Nucleus accumbens (tissue), 56 donors: ENCODE data around the gene ATF6B.

Experiments
- DNase-seq, 56 donors: peaks; one replicate each; lab custom pipeline; 2025; lab: John Stamatoyannopoulos, UW

Gene ATF6B

DNA sequence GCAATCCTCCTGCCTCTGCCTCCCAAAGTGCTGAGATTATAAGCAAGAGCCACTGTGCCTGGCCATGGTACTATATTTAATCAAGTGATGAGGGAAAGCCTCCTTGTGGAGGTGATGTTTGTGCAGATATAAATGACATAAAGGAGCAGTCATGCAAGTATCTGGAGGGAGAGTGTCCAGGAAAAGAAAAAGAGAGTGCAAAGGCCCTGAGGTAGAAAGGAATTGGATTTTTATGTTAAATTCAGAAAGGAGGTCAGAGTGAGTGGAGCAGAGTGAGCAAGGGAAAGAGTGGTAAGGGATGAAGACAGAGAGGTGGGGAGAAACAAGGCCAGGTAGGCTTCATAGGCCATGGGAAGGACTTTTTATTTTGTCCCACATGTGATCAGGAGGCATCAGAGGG, 9.4 kb upstream of the ATF6B start:
- no peak for DNase-seq

DNA sequence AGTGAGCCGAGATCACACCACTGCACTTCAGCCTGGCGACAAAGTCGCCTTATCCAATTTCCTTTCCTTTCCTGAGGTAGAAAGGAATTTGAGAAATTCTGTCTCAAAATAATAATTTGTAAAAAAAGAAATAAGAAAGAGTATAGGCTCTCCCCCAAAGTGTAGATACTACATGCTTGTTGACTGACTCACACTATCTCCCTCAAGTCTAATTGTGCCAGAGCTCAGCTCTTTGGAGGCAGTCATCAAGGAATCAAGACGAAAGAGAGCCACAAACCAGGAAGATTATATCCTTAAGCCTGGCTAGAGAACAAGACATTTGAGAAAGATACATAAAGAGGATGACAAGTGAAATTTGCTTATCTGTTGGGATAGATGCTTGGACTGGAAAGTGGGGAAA, 5.7 kb upstream of the ATF6B start:
- DNase-seq: no peak

DNA sequence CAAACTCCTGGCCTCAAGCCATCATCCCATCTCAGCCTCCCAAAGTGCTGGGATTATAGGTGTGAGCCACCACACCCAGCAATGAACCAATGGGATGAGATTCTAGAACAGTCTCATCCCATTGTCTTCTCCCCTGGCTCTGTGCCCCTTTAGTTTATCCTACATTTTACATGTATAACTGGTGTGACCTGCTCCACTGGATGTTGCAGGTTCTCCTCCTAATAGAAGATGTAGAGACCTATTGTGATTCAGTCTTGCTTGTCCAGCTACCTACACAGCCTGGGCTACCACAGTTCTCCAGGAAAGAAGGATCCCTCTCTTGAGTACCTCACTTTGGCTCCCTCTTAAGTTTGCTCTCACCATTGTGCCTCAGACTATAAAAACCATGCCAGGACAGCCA, 4.1 kb upstream of the ATF6B start:
- no peak for DNase-seq

DNA sequence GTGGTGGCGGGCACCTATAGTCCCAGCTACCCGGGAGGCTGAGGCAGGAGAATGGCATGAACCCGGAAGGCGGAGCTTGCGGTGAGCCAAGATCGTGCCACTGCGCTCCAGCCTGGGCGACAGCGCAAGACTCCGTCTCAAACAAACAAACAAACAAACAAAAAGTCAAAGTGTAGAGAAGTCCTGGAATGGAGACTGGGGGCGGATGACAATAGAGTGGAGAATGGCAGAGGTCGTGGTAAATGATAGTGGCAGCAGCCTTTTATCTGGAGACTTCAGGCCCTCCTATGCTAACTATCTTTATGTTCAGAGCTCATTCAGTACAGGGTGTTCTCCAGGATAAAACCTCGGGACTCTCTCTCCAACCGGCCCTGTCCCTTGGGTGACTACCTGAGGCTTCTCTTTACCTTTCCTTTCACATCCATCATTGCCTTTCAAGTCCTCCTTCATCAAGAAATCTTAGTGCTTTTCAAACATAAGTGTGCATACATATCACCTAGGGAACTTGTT, 3.4 kb upstream of the ATF6B start:
- no peak for DNase-seq

DNA sequence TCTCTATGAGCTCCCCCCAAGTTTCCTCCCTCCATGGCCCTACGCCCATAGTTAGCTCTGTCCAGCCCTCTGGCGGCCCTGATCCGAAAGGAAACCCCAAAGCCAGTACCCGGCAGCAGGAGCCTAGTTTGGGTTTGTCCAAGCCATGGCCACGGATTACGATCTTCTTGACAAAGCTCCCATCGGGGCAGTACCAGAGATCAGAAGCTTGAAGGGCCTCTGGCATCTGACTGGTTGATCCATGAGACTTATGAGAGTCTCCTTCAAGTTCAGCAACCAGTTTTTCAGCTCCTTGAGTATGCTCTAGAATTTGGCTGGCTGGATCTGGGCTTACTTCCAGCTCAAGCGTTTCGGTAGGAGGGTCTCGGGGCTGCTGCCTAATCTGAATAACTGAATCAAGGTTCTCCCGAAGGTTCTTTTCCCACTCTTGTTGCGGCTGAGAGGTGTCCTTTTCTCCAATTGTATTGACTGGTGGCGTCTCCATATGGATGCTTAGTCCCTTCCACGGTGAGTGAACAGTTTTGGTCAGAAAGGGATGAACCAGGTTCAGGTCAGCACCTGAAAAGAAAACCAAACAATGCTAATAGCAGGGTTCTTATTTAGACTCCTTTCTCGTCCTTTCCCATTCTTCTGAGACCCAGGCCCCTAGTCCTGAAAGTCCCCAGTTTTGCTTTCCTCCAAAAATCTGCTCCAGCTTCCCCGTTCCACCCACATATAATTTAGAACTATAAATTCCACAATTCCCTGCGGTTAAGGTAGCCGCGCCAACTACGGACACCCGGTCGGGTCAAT, 1.4 kb upstream of the ATF6B start:
- DNase-seq: peak in 2 of 56 donors; percentile 84 to 94

DNA sequence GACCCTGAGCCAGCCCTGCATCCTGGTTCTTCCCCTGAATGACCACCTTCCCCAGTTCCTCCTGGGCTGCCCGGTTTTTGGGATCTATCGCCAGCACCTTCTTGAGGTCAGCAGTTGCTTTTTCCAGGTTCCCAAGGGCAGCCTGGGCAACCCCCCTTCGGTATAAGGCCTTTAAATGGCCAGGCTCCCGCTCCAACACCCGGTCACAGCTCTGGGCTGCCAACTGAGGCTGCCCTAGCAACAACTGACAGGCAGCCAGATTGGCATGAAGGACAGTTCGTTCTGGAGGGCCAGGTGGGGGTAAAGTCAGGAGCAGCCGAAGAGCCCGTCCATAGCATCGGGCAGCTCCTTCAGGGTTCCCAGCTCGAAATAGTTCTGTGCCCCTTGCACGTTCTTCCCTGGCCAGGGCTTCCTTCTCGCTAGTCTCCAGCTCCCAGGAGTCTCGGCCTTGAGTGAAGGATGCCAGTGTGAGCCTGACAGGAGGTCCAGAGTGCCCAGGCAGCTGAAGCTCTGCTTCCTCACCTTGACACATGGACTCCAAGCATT, 778 bp upstream of the ATF6B start:
- DNase-seq: peak in 1 of 56 donors; percentile 16

DNA sequence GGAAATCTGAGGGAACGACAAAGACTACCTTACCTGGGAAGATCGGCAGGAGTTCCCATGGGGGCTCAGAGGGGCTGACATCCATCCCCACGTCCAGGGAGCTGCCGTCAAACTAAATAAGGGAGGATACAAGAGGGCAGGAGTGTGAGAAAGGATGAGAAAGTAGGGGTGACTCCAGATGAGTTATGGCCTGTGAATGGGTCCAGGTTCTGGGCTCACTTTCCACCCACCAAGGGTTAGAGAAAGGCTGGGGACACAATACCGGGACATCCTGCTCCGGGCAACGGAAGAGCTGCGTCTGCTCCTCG, 683 bp downstream of the ATF6B start:
- no peak for DNase-seq

DNA sequence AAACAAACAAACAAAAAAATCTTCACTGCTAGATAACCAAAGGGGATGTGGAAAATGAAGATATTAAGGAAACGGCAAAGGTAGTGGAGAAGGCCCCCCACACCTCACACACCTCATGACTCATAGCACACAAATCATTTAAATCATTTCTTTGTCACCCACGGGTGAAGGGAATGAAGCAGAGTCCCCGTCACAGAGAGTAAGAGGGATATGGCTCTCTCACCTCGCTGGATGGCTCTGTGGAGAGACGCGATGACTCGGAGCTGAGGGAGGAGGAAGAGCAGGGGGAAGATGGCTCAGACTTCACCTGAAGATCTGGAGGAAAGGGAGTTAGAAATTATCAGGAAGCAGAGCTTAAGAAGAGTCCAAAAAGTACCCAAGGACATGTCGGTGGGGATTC, 1.2 kb downstream of the ATF6B start:
- peak in 13 of 56 donors; percentile 11 to 60 (median 30) for DNase-seq

DNA sequence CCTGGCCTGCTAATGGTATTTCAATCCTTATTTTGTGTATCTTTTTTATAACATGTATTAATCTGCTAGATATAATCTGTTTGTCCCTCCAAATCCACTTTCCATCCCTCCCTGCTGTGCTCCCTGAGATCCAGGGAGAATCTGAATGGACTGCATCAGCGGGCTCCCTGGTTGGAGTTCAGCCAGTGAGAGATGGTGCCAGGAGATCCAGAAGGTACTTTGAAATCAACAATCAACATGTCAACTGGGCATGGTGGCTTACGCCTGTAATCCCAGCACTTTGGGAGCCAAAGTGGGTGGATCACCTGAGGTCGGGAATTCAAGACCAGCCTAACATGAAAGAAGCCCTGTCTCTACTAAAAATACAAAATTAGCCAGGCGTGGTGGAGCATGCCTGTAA, 4.4 kb downstream of the ATF6B start:
- DNase-seq: no peak

DNA sequence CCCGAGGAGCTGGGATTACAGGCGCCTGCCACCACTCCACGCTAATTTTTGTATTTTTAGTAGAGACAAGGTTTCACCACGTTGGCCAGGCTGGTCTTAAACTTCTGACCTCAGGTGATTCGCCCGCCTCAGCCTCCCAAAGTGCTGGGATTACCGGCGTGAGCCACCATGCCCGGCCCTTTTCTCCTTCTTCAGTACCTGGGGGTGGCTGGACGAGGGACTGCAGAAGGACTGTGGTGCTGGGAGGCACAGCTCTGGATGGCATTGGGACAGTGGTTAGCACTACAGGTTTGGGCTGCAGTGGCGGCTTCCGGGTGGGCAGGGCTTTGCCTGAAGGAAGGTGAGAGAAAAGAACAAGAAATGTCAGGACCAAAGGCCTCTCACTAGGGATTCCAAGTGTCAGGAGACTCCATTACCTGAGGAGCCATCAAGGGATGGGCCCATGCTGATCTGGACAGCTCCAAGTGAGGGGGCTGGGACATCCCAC, 7.4 kb downstream of the ATF6B start:
- DNase-seq: no peak

DNA sequence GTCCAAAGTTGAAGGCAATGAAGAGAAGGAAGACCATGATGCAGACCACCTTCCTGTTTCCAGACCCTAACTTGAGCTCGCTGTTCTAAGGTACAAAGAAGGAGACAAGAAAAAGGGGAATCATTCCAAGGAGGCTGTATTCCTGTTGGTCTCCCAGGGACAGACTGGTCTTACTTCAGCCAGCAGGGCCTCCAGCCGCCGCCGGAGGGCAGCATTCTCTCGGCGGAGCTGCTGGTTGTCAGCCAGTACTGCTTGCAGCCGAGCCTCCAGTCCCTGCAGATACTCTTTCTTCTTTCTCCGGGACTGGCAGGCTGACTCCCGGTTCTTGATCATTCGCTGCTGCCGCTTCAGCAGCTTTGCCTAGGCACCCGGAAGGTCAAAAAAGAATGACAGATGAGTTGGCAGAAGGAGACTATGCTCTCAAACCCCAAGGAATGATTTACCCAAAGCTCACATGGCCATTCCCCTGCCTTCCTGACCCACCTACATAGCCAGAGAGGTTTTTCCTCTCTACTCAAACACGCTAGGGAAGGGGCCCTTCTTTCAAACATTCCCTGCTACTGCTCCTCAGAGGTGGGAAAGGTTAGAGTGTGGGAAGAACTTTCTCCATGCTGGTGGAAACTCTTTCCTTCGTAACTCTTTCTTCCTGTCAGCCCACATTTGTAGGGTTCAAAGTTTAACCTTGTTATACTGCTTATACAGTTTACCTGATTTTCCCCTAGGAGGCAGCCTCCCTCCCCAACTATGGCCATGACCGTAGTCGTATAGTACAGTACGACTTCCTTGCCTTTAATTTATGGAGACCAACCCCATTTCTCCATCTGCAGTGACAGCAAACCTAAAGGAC, 9.0 kb downstream of the ATF6B start:
- DNase-seq: peak; percentile 14 to 92 (median 70)

DNA sequence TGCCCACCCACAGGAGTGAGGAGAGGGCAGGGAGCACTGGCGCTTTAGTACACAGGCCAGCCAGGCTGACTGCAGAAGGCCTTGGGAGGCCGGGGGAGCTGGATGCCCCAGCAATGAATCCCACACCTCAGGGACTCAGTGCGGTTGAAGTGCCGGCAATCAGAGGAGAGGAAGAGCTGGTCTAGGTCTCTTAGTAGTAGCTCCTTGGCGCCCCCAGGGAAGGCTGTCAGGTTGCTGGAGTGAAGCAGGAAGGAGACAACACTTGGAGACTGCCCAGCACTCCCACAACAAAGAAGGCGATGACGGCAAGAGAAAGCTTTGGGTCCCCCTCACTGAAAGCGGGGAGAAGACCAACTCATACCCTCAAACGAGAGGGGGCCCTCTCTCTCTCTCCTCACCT, 10.6 kb downstream of the ATF6B start:
- no peak for DNase-seq

DNA sequence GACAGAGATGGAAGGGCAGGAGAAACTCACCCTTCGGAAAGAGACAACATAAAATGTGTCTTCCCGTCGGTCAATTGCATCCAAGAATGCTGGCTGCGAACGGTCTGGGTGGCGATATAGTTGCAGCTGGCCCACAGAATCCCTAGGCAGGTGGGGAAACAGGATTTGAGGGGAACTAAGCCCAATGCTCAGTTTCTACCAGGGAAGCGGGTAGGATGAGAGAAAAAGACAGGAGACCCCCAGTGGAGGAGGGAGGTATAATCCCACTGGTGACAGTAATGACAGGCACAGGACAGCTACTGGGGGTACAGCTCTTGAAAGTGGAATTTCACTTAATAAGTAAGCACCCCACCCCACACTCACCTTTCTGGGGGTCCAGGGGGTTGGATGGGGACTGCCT, 11.4 kb downstream of the ATF6B start:
- no peak for DNase-seq

DNA sequence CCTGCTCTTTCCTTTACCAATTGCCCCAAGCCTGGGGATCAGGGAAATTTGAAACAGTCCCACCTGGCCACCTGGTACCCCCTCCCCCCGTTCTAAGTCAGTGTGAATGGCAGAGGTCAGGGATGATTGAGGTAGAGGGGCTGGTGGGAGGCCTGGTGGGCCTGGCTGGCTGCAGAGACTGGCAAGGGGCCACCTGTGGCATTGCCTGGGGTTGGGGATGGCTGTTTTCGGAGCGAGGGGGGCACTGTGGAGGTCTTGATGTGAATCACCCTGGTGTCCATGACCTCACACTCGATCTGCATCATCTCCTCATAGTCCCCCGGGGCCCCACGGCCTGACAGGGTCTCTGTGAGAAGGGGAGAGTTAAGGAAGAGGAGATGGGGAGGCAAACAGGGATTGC, 12.4 kb downstream of the ATF6B start:
- no peak for DNase-seq

DNA sequence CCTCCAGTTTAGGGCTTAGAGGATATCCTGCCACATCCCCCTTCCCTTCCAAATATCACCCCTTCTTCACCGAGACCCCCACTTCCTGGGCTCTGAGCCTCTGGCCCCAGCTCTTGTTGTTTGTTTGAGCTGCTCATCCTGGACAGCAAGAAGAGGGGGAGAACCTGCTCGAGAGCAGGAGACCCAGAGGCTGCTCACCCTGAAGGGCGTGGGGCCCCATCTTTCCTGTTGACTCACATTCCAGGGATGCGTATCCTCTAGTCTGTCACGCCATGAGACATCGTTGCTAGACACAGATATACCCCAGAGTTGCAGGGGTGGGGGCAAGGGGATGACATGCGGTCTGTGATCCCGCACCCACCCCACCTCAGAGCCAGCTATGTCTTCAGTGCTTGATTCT, 13.2 kb downstream of the ATF6B start:
- DNase-seq: no peak

DNA sequence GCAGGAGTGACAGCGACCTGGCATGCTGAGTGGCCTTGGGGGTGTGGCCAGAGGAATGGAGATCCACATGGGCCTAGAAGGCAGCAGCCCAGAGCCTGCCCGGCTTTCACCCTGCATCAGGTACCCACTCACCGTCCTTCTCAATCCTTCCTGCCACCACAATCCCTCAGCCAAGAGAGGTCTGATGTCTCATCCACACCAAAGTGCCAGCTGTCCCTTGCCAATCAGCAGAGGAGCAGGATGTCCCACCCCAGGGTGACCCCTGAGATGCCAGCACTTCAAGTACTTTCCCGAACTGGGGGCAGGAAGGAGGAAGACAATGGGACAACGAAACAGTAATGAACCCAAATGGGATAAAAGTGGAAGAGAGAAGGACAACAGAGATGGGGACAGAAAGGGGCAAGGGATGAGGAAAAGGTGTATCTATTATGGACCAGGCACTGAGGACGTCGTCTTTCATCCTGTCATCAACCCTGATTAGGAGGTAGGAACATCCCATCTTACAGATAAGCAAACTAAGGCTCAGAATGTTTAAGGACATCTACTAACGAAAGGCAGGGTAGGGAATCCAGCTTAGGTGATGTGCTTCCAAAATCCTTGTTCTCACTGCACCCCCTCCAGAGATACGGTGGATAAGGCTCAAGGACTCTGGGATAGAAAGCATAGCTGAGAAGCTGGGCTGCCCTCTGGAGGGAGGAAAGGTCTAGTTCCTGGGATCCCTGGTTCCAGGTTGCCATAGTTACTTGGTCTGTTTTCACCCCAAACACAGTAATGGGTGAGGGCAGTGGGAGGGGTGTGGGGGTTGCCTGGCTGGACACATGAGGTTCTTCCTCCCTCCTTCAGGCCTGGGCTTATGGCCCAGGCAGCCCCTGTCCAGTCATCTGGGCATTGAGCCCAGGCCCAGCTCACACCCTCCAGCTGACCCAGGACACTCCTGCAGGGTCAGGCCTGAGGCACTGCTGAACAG, 14.4 kb downstream of the ATF6B start:
- DNase-seq: peak in 44 of 56 donors; percentile 5 to 76 (median 41)

DNA sequence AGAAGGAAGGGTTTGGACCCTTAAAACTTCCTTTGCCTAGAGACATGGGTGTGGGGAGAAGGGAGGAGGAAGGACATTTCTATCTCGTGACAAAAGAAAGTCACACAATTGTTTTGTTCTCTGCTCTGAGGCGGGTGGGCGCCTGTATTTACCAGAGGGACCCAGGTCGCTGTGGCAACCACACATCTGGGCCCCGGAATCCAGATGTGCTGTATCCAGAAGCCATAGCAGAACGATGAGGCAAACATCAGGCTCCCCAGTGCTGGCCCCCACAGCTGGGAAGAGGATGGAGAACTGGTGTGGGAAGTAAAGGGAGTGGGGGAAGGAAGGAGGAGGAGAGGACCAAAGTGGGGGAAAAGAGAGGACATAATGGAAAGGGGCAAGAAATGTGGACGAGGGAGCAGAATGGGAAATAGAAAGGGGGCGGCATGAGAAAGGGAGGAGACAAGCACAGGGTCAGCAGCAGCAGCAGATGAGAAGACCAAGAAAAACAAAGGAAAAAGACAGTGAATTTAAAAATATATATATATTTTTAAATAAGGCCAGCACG, 15.5 kb downstream of the ATF6B start:
- no peak for DNase-seq

DNA sequence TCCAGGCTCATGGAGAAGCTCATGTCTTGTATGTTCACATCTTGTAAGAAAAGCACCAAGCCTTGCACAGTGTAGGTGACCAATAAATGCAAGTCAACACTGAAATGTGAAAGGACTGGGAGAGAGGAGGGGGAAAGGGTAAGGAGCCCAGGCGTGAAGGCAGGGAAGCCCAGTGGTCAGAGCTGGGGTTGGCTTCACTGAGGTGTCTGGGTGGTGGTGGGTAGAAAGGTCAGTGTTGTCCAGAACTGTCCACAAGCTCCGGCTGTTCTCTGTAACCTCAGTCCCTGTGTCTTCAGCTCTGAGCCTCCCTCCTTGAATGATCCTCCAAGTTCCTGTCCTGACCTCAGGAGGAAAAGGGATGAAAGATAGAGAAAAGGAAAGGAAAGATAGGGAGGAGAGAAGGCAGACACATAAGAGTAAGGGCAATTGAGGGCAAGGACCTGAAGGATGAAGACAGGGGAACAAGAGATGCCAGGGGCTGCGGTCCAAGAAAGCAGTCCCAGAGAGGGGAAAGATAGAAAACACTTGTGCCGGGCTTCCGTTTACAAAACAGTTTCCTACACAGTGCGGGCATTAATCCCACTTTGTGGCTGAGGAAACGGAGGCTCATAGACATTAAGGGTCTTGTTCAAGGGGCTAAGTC, 16.5 kb downstream of the ATF6B start:
- DNase-seq: no peak

DNA sequence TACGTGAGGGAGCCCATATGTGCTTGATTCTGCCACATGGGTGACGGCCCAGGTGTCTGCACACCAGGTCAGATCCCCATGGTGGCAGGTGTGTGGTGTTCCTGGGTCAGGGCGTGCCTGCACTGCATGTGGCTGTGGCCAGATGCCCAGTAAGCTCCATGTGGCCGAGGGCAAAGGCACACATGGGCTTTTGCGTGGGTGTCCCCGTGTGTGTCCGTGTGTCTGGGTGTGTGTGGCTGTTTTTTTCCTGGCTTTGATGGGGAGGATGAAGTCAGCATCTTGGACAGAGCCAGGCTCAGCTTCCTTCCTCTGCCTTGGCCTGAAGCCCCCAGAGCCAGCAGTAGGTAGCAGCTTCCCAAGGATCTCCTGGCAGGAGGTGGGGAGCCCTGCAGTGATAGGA, 17.4 kb downstream of the ATF6B start:
- no peak for DNase-seq
